Neural cell (in vitro differentiated cells): Measurements from ENCODE around the gene KRT5. TPM values are rescaled to one million over a fixed set of nuclear protein-coding genes. Genes with fewer than 3 reads are reported as not detected.

Experiments used
- H2AFZ ChIP-seq: fragments of 200-600, 300-800 bp; sonication (generic), shearing (Covaris generic); 2 replicates; pipeline ENCODE4 v1.6.0; 2014; ENCODE audit warnings: low read depth, mild to moderate bottlenecking, antibody characterized with exemption, low read length, moderate library complexity
- H3F3A ChIP-seq: fragments of 200-600 bp; shearing (Covaris generic); 2 replicates; pipeline ENCODE4 v1.6.1; 2016; ENCODE audit warnings: mild to moderate bottlenecking, moderate library complexity, mixed read lengths, antibody characterized with exemption, low read length; ENCODE audit not compliant: insufficient read depth, poor library complexity, severe bottlenecking
- H3K27ac ChIP-seq: fragments of 200-600, 300-800 bp; sonication (generic), shearing (Covaris generic); 2 replicates; pipeline ENCODE4 v1.5.1; 2014; ENCODE audit warnings: mild to moderate bottlenecking, low read length, moderate library complexity
- H3K27me3 ChIP-seq: fragments of 300-800, 200-600 bp; sonication (generic), shearing (Covaris generic); 2 replicates; pipeline ENCODE4 v1.6.0; 2014; ENCODE audit warnings: mild to moderate bottlenecking, low read depth, low read length, moderate library complexity; ENCODE audit not compliant: insufficient read depth
- H3K36me3 ChIP-seq: fragments of 300-800, 200-600 bp; sonication (generic), shearing (Covaris generic); 2 replicates; pipeline ENCODE4 v1.5.1; 2014; ENCODE audit warnings: mild to moderate bottlenecking, antibody characterized with exemption, low read length, moderate library complexity; ENCODE audit not compliant: insufficient read depth
- H3K4me2 ChIP-seq: fragments of 300-800, 200-600 bp; sonication (generic), shearing (Covaris generic); 2 replicates; pipeline ENCODE4 v1.6.0; 2014; ENCODE audit warnings: mild to moderate bottlenecking, low read length
- H3K4me3 ChIP-seq: fragments of 300-800, 200-600 bp; sonication (generic), shearing (Covaris generic); 2 replicates; pipeline ENCODE4 v1.5.1; 2014; ENCODE audit warnings: mild to moderate bottlenecking, low read length, moderate library complexity
- H3K79me2 ChIP-seq: fragments of 200-600 bp; shearing (Covaris generic); replicated peaks from 2 replicates; pipeline ENCODE4 v1.6.0; 2014; ENCODE audit warnings: mild to moderate bottlenecking, low read length, moderate library complexity; ENCODE audit not compliant: insufficient read depth
- H3K9ac ChIP-seq: fragments of 300-800, 200-600 bp; sonication (generic), shearing (Covaris generic); 2 replicates; pipeline ENCODE4 v1.6.1; 2016; ENCODE audit warnings: mild to moderate bottlenecking, low read length, mixed read lengths
- H3K9me2 ChIP-seq: fragments of 200-600 bp; shearing (Covaris generic); 2 replicates; pipeline ENCODE4 v1.6.1; 2016; ENCODE audit warnings: mild to moderate bottlenecking, low read length, mixed read lengths; ENCODE audit not compliant: insufficient read depth
- H3K9me3 ChIP-seq: fragments of 200-600, 300-800 bp; sonication (generic), shearing (Covaris generic); 2 replicates; pipeline ENCODE4 v1.6.1; 2016; ENCODE audit warnings: mild to moderate bottlenecking, mixed run types, low read length, moderate library complexity, mixed read lengths
- H4K20me1 ChIP-seq: fragments of 200-600 bp; shearing (Covaris generic); 2 replicates; pipeline ENCODE4 v1.6.1; 2016; ENCODE audit warnings: mild to moderate bottlenecking, mixed run types; ENCODE audit not compliant: insufficient read depth
- CTCF ChIP-seq: fragments of 450-650 bp; IDR thresholded peaks from 2 replicates; pipeline ENCODE4 v1.5.1; 2014; ENCODE audit warnings: antibody characterized with exemption, mild to moderate bottlenecking, moderate library complexity; ENCODE audit not compliant: poor library complexity, severe bottlenecking
- EP300 ChIP-seq: fragments of 450-650 bp; conservative IDR thresholded peaks from 2 replicates; pipeline ENCODE4 v1.6.1; 2014; ENCODE audit warnings: antibody characterized with exemption, mild to moderate bottlenecking, moderate library complexity; ENCODE audit not compliant: poor library complexity, severe bottlenecking
- EZH2 ChIP-seq: fragments of 200-600, 300-800 bp; shearing (Covaris generic), sonication (generic); IDR thresholded peaks from 2 replicates; pipeline ENCODE4 v1.6.1; 2014; ENCODE audit warnings: antibody characterized with exemption, low read length, borderline replicate concordance, mild to moderate bottlenecking; ENCODE audit not compliant: insufficient read depth, poor library complexity, severe bottlenecking
- MXI1 ChIP-seq: fragments of 450-650 bp; conservative IDR thresholded peaks from 2 replicates; pipeline ENCODE4 v1.6.1; 2014; ENCODE audit warnings: antibody characterized with exemption, mild to moderate bottlenecking; ENCODE audit not compliant: poor library complexity, severe bottlenecking
- POLR2AphosphoS5 ChIP-seq: IDR thresholded peaks from 2 replicates; pipeline ENCODE4 v1.6.1; 2012
- RAD21 ChIP-seq: fragments of 450-650 bp; conservative IDR thresholded peaks from 2 replicates; pipeline ENCODE4 v1.6.1; 2014; ENCODE audit warnings: antibody characterized with exemption, mild to moderate bottlenecking, moderate library complexity
- SMC3 ChIP-seq: fragments of 450-650 bp; conservative IDR thresholded peaks from 2 replicates; pipeline ENCODE4 v1.6.1; 2014; ENCODE audit warnings: antibody characterized with exemption, mild to moderate bottlenecking, moderate library complexity; ENCODE audit not compliant: poor library complexity
- TAF1 ChIP-seq: IDR thresholded peaks from 2 replicates; pipeline ENCODE4 v1.6.1; 2012; ENCODE audit warnings: low read depth
- polyA plus RNA-seq: library from polyadenylated mRNA; depleted of rRNA; stranded (reverse); fragments of >200 nt; gene quantifications from 2 replicates; pipeline ENCODE4 v1.2.3, GENCODE V29; 2014
- TF ChIP-seq, protein P1 (sequence below): IDR thresholded peaks from 2 replicates; pipeline ENCODE4 v1.6.1; 2012; ENCODE audit warnings: borderline replicate concordance

Gene KRT5
- polyA plus RNA-seq, 1 donor from 2014 or later, result not detected

DNA sequence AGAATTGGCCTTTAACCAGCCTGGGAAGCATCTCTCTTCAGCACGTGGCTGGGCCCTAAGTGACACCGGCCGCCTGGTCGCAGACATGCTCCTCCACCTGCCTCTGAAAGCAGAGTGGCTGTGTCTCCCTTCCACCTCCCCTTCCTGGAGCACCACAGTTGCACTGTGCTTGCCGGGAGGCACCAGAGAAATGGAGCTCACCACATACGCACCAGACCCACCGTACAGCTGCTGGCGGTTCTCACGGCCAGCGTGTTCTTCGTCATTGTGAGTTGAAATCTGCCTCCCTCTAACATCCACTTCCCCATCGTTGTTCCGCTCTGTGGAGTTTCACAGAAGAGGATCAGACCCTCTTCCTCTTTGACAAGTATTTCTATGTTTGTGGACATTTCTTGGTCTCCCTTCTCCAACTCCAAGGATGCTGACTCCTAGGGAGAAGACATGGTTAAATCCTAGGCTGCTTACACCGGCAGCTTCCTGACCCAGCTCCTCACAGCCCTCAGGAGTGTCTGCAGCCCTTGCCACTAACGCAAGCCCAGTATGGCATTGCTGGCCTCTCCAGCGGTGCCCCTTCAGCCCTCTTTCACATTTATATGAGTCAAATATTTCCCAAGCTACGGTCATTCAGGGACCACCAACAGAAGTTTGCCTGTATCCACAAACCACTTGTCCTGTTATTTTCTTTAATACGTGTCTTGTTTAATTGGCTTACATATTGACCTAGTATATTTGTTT is 11.5 kb upstream of the KRT5 start:
- Histone ChIP-seq H3K9ac (no peak overlapping the region), H3F3A (no peaks in the 10 kb centered on the region)
- TF ChIP-seq EZH2 (no peak), TAF1 (no peak)

GRCh38 chr12:52530905-52531304 is 10.7 kb upstream of the KRT5 start:
- no peak for TF ChIP-seq RAD21
- TF ChIP-seq, protein P1, sequence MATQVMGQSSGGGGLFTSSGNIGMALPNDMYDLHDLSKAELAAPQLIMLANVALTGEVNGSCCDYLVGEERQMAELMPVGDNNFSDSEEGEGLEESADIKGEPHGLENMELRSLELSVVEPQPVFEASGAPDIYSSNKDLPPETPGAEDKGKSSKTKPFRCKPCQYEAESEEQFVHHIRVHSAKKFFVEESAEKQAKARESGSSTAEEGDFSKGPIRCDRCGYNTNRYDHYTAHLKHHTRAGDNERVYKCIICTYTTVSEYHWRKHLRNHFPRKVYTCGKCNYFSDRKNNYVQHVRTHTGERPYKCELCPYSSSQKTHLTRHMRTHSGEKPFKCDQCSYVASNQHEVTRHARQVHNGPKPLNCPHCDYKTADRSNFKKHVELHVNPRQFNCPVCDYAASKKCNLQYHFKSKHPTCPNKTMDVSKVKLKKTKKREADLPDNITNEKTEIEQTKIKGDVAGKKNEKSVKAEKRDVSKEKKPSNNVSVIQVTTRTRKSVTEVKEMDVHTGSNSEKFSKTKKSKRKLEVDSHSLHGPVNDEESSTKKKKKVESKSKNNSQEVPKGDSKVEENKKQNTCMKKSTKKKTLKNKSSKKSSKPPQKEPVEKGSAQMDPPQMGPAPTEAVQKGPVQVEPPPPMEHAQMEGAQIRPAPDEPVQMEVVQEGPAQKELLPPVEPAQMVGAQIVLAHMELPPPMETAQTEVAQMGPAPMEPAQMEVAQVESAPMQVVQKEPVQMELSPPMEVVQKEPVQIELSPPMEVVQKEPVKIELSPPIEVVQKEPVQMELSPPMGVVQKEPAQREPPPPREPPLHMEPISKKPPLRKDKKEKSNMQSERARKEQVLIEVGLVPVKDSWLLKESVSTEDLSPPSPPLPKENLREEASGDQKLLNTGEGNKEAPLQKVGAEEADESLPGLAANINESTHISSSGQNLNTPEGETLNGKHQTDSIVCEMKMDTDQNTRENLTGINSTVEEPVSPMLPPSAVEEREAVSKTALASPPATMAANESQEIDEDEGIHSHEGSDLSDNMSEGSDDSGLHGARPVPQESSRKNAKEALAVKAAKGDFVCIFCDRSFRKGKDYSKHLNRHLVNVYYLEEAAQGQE, result no peak
- no peak for TF ChIP-seq EP300
- no peak for TF ChIP-seq TAF1
- no peak for TF ChIP-seq CTCF
- TF ChIP-seq SMC3, result no peak
- TF ChIP-seq POLR2AphosphoS5, result no peak
- no peak for TF ChIP-seq EZH2
- no peak for TF ChIP-seq MXI1
- H3K79me2 ChIP-seq, result no peaks in the 10 kb centered on the region
- H3K9me3 ChIP-seq, result no peaks in the 10 kb centered on the region
- no peak overlapping the region for H3K4me2 ChIP-seq
- no peak overlapping the region for H2AFZ ChIP-seq
- no peaks in the 10 kb centered on the region for H3K9me2 ChIP-seq
- no peaks in the 10 kb centered on the region for H3F3A ChIP-seq
- no peak overlapping the region for H3K9ac ChIP-seq
- no peak overlapping the region for H3K27ac ChIP-seq
- no peaks in the 10 kb centered on the region for H3K36me3 ChIP-seq
- no peaks in the 10 kb centered on the region for H3K27me3 ChIP-seq
- no peak overlapping the region for H3K4me3 ChIP-seq
- no peaks in the 10 kb centered on the region for H4K20me1 ChIP-seq

More for the DNA sequence above, 11.5 kb upstream of the KRT5 start:
- Histone ChIP-seq H3K9me3 (no peaks in the 10 kb centered on the region), H3K4me3 (no peak overlapping the region), H2AFZ (no peak overlapping the region), H3K27ac (no peak overlapping the region), H3K4me2 (no peak overlapping the region), H4K20me1 (no peaks in the 10 kb centered on the region), H3K36me3 (no peaks in the 10 kb centered on the region), H3K79me2 (no peaks in the 10 kb centered on the region), H3K27me3 (no peaks in the 10 kb centered on the region), H3K9me2 (no peaks in the 10 kb centered on the region)
